Karpas-422 (cell line): Measurements from ENCODE around the gene PHF23. TPM values are rescaled to one million over a fixed set of nuclear protein-coding genes. Genes with fewer than 3 reads are reported as not detected.
A peak's percentile ranks its signal among the peaks of the same experiment; 100 is the strongest.

ENCODE experiments used
- DNase-seq: peaks from one replicate; pipeline ENCODE4 v3.0.0-alpha.2; 2015
- H2AFZ ChIP-seq: fragments of 200-600 bp; sonication (generic); 2 replicates; pipeline ENCODE4 v1.6.1; 2014; ENCODE audit warnings: antibody characterized with exemption, low read length, mixed read lengths
- H3K27ac ChIP-seq: fragments of 200-600 bp; sonication (generic); 2 replicates; pipeline ENCODE4 v1.5.1; 2014; ENCODE audit warnings: mild to moderate bottlenecking, low read length, moderate library complexity
- H3K27me3 ChIP-seq: fragments of 200-600 bp; sonication (generic); 2 replicates; pipeline ENCODE4 v1.6.1; 2014; ENCODE audit warnings: low read length, mixed read lengths
- H3K36me3 ChIP-seq: fragments of 200-600 bp; sonication (generic); 2 replicates; pipeline ENCODE4 v1.6.1; 2014; ENCODE audit warnings: low read length, mixed read lengths; ENCODE audit not compliant: insufficient read depth
- H3K4me1 ChIP-seq: fragments of 200-600 bp; sonication (generic); 2 replicates; pipeline ENCODE4 v1.6.1; 2014; ENCODE audit warnings: mild to moderate bottlenecking, low read length, mixed read lengths
- H3K4me2 ChIP-seq: fragments of 200-600 bp; sonication (generic); 2 replicates; pipeline ENCODE4 v1.6.1; 2014; ENCODE audit warnings: low read length, low read depth, mild to moderate bottlenecking; ENCODE audit not compliant: poor library complexity, severe bottlenecking
- H3K4me3 ChIP-seq: fragments of 200-600 bp; sonication (generic); 2 replicates; pipeline ENCODE4 v1.5.1; 2014; ENCODE audit warnings: mild to moderate bottlenecking, antibody characterized with exemption, low read length, mixed read lengths
- H3K79me2 ChIP-seq: fragments of 200-600 bp; sonication (generic); 2 replicates; pipeline ENCODE4 v1.6.1; 2014; ENCODE audit warnings: mild to moderate bottlenecking, low read length, mixed read lengths
- H3K9ac ChIP-seq: fragments of 200-600 bp; sonication (generic); 2 replicates; pipeline ENCODE4 v1.6.0; 2014; ENCODE audit warnings: low read length
- H3K9me2 ChIP-seq: fragments of 200-600 bp; sonication (generic), shearing (Covaris generic); replicated peaks from 2 replicates; pipeline ENCODE4 v1.6.0; 2014; ENCODE audit warnings: mild to moderate bottlenecking, low read length, moderate library complexity; ENCODE audit not compliant: insufficient read depth
- H3K9me3 ChIP-seq: fragments of 300-700, 200-600 bp; sonication (generic); 2 replicates; pipeline ENCODE4 v1.6.1; 2014; ENCODE audit warnings: low read length, mixed read lengths
- H4K20me1 ChIP-seq: fragments of 200-600 bp; sonication (generic); 2 replicates; pipeline ENCODE4 v1.6.1; 2014; ENCODE audit warnings: mild to moderate bottlenecking, antibody characterized with exemption, low read length, low read depth; ENCODE audit not compliant: insufficient read depth
- total RNA-seq: library from RNA; depleted of rRNA; stranded (reverse); fragments of >200 nt; shearing (Covaris generic); gene quantifications from 2 replicates; pipeline ENCODE4 v1.2.3, GENCODE V29; 2014; ENCODE audit warnings: low replicate concordance

Gene PHF23
- total RNA-seq, 1 experiment from 2014 or later = 36.7 TPM

DNA sequence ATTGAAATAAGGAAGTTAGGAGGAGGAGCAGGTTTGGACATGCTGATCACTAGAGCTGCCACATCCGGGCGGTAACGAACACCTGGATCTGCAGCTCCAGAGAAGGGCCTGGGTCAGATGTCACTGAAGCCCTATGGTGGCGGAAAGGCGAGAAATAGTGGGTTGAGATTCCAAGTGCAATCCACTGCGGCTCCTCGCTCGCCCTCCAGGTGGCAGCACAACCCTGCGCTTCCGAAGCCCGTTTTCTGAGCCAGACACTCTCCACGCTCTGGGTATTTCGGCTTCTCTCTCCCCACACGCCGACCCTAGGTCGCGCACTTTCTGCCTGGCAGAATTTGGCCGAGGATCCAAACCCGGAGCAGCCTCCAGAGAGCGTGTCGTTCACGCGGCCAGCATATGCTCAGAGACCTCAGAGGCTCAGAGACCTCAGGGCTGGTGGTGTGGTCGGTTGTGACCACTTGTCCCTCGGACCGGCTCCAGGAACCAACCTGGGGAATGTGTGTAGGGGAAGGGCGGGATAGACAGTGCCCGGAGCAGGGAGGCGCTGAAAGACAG is 41.3 kb upstream of the PHF23 start:
- Histone ChIP-seq H3K4me1 (peaks cover 21% of the 10 kb centered on the region), H4K20me1 (no peaks in the 10 kb centered on the region), H3K9me3 (no peaks in the 10 kb centered on the region), H3K9me2 (no peaks in the 10 kb centered on the region), H3K27me3 (no peaks in the 10 kb centered on the region), H3K27ac (no peak overlapping the region), H3K4me3 (peak overlapping the region; percentile 61), H2AFZ (peak overlapping the region; percentile 47), H3K36me3 (no peaks in the 10 kb centered on the region), H3K4me2 (peak overlapping the region; percentile 76), H3K79me2 (no peaks in the 10 kb centered on the region), H3K9ac (peak overlapping the region; percentile 53)
- peak; percentile 95 for DNase-seq

DNA sequence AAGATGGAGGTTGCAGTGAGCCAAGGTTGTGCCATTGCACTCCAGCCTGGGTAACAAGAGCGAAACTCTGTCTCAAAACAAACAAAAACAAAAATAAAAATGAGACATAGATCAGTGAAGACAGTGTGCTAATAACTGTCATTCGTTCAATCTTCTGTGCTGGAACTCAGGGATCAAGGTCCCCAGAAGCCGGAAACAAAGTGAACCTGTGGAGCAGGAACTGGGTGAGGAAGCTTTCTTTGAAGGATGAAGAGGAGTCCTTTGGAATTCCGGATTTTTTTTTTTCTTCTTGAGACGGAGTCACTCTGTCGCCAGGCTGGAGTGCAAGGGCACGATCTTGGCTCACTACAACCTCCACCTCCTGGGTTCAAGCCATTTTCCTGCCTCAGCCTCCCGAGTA is 40.2 kb upstream of the PHF23 start:
- no peak overlapping the region for H2AFZ ChIP-seq
- H3K36me3 ChIP-seq = no peaks in the 10 kb centered on the region
- no peak overlapping the region for H3K4me3 ChIP-seq
- H3K27me3 ChIP-seq = no peaks in the 10 kb centered on the region
- H3K27ac ChIP-seq = no peak overlapping the region
- no peaks in the 10 kb centered on the region for H3K9me3 ChIP-seq
- no peak overlapping the region for H3K9ac ChIP-seq
- DNase-seq = no peak
- no peaks in the 10 kb centered on the region for H3K79me2 ChIP-seq
- no peak overlapping the region for H3K4me2 ChIP-seq
- no peaks in the 10 kb centered on the region for H3K9me2 ChIP-seq
- peaks cover 21% of the 10 kb centered on the region for H3K4me1 ChIP-seq
- no peaks in the 10 kb centered on the region for H4K20me1 ChIP-seq

- H3K9ac ChIP-seq = no peak overlapping the region
- no peaks in the 10 kb centered on the region for H3K36me3 ChIP-seq
- no peak for DNase-seq
- no peaks in the 10 kb centered on the region for H3K4me1 ChIP-seq
- H3K79me2 ChIP-seq = no peaks in the 10 kb centered on the region
- no peak overlapping the region for H3K4me3 ChIP-seq
- no peaks in the 10 kb centered on the region for H4K20me1 ChIP-seq
- H3K27me3 ChIP-seq = no peaks in the 10 kb centered on the region
- no peak overlapping the region for H3K4me2 ChIP-seq
- no peak overlapping the region for H2AFZ ChIP-seq
- H3K9me2 ChIP-seq = no peaks in the 10 kb centered on the region
- H3K27ac ChIP-seq = no peak overlapping the region
- no peaks in the 10 kb centered on the region for H3K9me3 ChIP-seq
Measured at GRCh38 chr17:7266784-7267183, 27.5 kb upstream of the PHF23 start.

DNA sequence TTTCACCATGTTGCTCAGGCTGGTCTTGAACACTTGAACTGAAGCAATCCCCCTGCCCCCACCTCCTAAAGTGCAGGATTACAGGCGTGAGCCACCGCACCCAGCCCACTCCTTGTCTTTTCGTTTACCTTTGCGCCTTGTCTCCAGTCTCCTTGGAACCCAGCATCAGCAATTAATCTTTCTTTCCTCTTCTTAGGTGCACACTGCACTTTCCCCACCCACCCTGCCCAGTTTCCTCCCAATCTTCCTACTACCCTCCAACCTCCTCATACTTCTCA is 24.5 kb upstream of the PHF23 start:
- DNase-seq = no peak
- Histone ChIP-seq H3K9me3 (no peaks in the 10 kb centered on the region), H3K9me2 (no peaks in the 10 kb centered on the region), H3K4me3 (no peak overlapping the region), H3K9ac (no peak overlapping the region), H3K36me3 (no peaks in the 10 kb centered on the region), H3K27me3 (no peaks in the 10 kb centered on the region), H3K4me2 (no peak overlapping the region), H3K79me2 (no peaks in the 10 kb centered on the region), H2AFZ (no peak overlapping the region), H3K4me1 (no peaks in the 10 kb centered on the region), H4K20me1 (no peaks in the 10 kb centered on the region), H3K27ac (no peak overlapping the region)

DNA sequence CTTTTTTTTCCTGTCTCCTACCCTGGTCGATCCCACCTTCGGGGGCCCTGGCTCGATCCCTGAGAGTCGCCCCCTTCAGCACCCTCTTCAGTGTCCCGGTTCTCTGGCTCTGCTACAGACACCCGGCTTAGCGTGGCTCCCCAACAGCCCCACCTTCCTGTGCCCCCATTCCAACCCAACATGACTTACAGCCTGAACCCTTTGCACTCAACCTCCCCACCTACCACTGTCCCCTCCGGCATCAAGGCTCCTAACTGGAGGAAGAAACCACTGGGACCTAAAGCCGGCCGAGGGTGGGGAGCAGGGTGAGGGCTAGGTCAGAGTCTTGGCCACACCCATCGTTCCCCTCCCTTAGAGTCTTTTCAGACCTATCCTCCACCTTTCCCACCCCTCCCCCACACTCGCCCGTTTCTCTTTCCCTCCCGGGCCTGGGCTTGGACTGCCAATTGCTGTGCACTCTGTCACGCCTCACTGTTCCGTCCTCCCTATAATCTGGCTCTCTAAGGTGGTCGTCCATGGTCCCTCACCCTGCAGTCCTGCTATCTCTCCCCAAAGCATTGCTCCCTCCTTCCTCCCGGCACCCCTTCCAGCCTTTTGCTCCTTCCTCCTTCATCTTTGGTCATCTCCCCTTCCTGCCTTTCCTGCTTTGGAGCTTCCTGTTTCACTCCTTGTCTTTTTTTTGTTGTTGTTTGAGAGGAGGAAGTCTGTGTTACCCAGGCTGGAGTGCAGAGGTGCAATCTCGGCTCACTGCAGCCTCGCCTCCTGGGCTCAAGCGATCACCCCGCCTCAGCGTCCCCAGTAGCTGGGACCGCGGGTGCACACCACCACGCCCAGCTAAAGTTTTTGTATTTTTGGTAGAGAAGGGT is 23.9 kb upstream of the PHF23 start:
- Histone ChIP-seq H3K36me3 (no peaks in the 10 kb centered on the region), H3K4me2 (no peak overlapping the region), H3K27ac (no peak overlapping the region), H3K4me3 (no peak overlapping the region), H3K79me2 (no peaks in the 10 kb centered on the region), H3K9ac (no peak overlapping the region), H3K9me3 (no peaks in the 10 kb centered on the region), H4K20me1 (no peaks in the 10 kb centered on the region), H3K4me1 (no peaks in the 10 kb centered on the region), H2AFZ (no peak overlapping the region), H3K9me2 (no peaks in the 10 kb centered on the region), H3K27me3 (no peaks in the 10 kb centered on the region)
- no peak for DNase-seq

DNA sequence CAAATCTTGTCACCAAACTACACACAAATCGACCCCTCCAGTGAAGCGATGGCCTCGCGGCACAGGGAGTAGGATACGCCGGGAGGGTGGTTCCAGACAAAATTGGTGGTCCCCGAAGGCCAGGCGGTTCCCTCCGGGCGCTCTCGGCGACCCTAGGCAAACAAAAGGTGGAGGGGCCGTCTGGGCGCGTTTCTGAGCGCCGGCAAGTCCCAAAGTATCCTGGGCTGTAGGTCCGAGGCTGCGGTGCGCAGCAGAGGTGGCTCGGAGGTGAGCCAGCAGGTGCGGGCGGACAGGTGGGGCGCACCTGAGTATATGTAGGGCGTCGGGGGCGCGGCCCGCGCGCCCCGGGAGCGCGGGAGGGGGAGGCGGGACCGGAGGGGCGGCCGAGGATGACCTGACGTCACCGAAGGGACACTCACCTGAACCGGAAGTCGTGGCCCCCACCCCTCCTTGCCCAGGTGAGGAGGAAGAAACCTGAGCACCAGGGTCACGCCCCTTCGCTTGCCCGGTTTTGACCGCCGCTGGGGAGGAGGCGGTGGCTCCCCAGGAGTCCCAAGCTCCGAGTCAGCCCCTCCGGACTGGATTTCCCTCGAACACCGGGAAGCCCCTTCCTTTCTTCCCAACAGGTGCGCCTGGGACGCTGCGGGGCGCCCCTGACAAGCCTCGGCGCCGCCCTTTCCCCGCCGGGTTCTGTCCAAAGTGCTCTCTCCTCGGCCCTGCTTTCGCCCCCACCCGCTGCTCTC is 23.1 kb upstream of the PHF23 start, which contains the start of gene CLDN7:
Gene CLDN7 (minus strand): TSS at position 287 of the 743 bp plus-strand sequence. CDS start 435 bp downstream, outside the sequence.
- Histone ChIP-seq H3K27me3 (no peaks in the 10 kb centered on the region), H3K79me2 (no peaks in the 10 kb centered on the region), H2AFZ (no peak within 1 kb of the TSS), H3K4me2 (no peak within 1 kb of the TSS), H3K4me1 (no peaks in the 10 kb centered on the region), H3K9ac (no peak within 1 kb of the TSS), H3K36me3 (no peaks in the 10 kb centered on the region), H3K9me2 (no peaks in the 10 kb centered on the region), H3K4me3 (no peak within 1 kb of the TSS), H3K27ac (no peak within 1 kb of the TSS), H3K9me3 (no peaks in the 10 kb centered on the region), H4K20me1 (no peaks in the 10 kb centered on the region)
- DNase-seq = no peak

GRCh38 chr17:7261379-7262191 is 22.3 kb upstream of the PHF23 start:
- Histone ChIP-seq H3K9me3 (no peaks in the 10 kb centered on the region), H3K27ac (no peak overlapping the region), H3K36me3 (peaks cover 3% of the 10 kb centered on the region; the same call in 1 of the 2 replicates), H4K20me1 (no peaks in the 10 kb centered on the region), H3K4me3 (no peak overlapping the region), H3K4me2 (no peak overlapping the region), H3K4me1 (no peaks in the 10 kb centered on the region), H3K79me2 (no peaks in the 10 kb centered on the region), H2AFZ (no peak overlapping the region), H3K27me3 (no peaks in the 10 kb centered on the region), H3K9ac (no peak overlapping the region), H3K9me2 (no peaks in the 10 kb centered on the region)
- DNase-seq = no peak
